Measurements from ENCODE around the gene TAF6.
A peak's percentile ranks its signal among the peaks of the same experiment; 100 is the strongest.

The TAF6 gene

DNA sequence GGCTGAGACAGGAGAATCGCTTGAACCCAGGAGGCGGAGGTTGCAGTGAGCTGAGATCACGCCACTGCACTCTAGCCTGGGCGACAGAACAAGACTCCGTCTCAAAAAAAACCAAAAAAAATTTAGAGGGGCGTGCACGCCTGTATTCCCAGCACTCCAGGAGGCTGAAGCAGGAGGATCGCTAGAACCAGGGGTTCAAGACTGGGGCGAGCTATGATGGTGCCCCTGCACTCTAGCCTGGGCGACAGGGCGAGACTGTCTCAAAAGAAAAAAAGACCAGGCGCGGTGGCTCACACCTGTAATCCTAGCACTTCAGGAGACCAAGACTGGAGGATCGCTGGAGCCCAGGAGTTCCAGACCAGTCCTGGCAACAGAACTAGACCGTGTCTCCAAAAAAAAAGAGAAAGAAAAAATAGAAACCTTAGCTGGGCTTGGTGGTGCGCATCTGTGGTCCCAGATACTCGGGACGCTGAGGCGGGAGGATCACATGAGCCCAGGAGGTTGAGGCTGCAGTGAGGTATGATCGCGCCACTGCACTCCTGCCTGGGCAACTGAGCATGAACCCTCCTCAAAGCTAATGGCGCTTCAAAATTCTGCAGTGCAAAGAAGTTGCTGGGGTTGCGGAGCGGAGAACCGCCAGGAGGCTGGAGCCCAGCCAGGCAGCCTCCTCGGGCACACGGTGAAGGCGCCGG lies 7.2 kb upstream of the TAF6 start (continued):
- TF ChIP-seq, protein P1, sequence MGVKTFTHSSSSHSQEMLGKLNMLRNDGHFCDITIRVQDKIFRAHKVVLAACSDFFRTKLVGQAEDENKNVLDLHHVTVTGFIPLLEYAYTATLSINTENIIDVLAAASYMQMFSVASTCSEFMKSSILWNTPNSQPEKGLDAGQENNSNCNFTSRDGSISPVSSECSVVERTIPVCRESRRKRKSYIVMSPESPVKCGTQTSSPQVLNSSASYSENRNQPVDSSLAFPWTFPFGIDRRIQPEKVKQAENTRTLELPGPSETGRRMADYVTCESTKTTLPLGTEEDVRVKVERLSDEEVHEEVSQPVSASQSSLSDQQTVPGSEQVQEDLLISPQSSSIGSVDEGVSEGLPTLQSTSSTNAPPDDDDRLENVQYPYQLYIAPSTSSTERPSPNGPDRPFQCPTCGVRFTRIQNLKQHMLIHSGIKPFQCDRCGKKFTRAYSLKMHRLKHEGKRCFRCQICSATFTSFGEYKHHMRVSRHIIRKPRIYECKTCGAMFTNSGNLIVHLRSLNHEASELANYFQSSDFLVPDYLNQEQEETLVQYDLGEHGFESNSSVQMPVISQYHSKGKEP (tag by site-specific recombination; IDR thresholded peaks at IDR 0.05): peak; percentile 43; the same call in 1 of the 2 replicates
- TF ChIP-seq, protein P2, sequence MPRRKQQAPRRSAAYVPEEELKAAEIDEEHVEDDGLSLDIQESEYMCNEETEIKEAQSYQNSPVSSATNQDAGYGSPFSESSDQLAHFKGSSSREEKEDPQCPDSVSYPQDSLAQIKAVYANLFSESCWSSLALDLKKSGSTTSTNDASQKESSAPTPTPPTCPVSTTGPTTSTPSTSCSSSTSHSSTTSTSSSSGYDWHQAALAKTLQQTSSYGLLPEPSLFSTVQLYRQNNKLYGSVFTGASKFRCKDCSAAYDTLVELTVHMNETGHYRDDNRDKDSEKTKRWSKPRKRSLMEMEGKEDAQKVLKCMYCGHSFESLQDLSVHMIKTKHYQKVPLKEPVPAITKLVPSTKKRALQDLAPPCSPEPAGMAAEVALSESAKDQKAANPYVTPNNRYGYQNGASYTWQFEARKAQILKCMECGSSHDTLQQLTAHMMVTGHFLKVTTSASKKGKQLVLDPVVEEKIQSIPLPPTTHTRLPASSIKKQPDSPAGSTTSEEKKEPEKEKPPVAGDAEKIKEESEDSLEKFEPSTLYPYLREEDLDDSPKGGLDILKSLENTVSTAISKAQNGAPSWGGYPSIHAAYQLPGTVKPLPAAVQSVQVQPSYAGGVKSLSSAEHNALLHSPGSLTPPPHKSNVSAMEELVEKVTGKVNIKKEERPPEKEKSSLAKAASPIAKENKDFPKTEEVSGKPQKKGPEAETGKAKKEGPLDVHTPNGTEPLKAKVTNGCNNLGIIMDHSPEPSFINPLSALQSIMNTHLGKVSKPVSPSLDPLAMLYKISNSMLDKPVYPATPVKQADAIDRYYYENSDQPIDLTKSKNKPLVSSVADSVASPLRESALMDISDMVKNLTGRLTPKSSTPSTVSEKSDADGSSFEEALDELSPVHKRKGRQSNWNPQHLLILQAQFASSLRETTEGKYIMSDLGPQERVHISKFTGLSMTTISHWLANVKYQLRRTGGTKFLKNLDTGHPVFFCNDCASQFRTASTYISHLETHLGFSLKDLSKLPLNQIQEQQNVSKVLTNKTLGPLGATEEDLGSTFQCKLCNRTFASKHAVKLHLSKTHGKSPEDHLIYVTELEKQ (tag by site-specific recombination; IDR thresholded peaks at IDR 0.05; ENCODE audit: borderline replicate concordance): no peak
- TF ChIP-seq, protein P3, sequence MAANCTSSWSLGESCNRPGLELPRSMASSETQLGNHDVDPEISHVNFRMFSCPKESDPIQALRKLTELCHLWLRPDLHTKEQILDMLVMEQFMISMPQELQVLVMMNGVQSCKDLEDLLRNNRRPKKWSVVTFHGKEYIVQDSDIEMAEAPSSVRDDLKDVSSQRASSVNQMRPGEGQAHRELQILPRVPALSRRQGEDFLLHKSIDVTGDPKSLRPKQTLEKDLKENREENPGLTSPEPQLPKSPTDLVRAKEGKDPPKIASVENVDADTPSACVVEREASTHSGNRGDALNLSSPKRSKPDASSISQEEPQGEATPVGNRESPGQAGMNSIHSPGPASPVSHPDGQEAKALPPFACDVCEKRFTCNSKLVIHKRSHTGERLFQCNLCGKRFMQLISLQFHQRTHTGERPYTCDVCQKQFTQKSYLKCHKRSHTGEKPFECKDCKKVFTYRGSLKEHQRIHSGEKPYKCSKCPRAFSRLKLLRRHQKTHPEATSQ (tag by site-specific recombination; IDR thresholded peaks at IDR 0.05): 0 out of 2 replicates have a peak, but pooled peaks have one; percentile 9
- TF ChIP-seq, protein P4, sequence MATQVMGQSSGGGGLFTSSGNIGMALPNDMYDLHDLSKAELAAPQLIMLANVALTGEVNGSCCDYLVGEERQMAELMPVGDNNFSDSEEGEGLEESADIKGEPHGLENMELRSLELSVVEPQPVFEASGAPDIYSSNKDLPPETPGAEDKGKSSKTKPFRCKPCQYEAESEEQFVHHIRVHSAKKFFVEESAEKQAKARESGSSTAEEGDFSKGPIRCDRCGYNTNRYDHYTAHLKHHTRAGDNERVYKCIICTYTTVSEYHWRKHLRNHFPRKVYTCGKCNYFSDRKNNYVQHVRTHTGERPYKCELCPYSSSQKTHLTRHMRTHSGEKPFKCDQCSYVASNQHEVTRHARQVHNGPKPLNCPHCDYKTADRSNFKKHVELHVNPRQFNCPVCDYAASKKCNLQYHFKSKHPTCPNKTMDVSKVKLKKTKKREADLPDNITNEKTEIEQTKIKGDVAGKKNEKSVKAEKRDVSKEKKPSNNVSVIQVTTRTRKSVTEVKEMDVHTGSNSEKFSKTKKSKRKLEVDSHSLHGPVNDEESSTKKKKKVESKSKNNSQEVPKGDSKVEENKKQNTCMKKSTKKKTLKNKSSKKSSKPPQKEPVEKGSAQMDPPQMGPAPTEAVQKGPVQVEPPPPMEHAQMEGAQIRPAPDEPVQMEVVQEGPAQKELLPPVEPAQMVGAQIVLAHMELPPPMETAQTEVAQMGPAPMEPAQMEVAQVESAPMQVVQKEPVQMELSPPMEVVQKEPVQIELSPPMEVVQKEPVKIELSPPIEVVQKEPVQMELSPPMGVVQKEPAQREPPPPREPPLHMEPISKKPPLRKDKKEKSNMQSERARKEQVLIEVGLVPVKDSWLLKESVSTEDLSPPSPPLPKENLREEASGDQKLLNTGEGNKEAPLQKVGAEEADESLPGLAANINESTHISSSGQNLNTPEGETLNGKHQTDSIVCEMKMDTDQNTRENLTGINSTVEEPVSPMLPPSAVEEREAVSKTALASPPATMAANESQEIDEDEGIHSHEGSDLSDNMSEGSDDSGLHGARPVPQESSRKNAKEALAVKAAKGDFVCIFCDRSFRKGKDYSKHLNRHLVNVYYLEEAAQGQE (tag by site-specific recombination; IDR thresholded peaks at IDR 0.05): no peak
- TF ChIP-seq, protein P5, sequence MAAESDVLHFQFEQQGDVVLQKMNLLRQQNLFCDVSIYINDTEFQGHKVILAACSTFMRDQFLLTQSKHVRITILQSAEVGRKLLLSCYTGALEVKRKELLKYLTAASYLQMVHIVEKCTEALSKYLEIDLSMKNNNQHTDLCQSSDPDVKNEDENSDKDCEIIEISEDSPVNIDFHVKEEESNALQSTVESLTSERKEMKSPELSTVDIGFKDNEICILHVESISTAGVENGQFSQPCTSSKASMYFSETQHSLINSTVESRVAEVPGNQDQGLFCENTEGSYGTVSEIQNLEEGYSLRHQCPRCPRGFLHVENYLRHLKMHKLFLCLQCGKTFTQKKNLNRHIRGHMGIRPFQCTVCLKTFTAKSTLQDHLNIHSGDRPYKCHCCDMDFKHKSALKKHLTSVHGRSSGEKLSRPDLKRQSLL (tag by site-specific recombination; IDR thresholded peaks at IDR 0.05): 0 out of 2 replicates have a peak, but pooled peaks have one; percentile 22
- TF ChIP-seq ZIC2 (tag by site-specific recombination; IDR thresholded peaks at IDR 0.05): no peak
- TF ChIP-seq, protein P6, sequence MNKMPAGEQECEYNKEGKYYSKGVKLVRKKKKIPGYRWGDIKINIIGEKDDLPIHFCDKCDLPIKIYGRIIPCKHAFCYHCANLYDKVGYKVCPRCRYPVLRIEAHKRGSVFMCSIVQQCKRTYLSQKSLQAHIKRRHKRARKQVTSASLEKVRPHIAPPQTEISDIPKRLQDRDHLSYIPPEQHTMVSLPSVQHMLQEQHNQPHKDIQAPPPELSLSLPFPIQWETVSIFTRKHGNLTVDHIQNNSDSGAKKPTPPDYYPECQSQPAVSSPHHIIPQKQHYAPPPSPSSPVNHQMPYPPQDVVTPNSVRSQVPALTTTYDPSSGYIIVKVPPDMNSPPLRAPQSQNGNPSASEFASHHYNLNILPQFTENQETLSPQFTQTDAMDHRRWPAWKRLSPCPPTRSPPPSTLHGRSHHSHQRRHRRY (tag by site-specific recombination; IDR thresholded peaks at IDR 0.05): no peak
- TF ChIP-seq ZNF10 (tag by site-specific recombination; IDR thresholded peaks at IDR 0.05): peak; percentile 95; the same call in 1 of the 2 replicates
- TF ChIP-seq ZFP69B (tag by site-specific recombination; IDR thresholded peaks at IDR 0.05): peak; percentile 10; the same call in 1 of the 2 replicates
- TF ChIP-seq, protein P7, sequence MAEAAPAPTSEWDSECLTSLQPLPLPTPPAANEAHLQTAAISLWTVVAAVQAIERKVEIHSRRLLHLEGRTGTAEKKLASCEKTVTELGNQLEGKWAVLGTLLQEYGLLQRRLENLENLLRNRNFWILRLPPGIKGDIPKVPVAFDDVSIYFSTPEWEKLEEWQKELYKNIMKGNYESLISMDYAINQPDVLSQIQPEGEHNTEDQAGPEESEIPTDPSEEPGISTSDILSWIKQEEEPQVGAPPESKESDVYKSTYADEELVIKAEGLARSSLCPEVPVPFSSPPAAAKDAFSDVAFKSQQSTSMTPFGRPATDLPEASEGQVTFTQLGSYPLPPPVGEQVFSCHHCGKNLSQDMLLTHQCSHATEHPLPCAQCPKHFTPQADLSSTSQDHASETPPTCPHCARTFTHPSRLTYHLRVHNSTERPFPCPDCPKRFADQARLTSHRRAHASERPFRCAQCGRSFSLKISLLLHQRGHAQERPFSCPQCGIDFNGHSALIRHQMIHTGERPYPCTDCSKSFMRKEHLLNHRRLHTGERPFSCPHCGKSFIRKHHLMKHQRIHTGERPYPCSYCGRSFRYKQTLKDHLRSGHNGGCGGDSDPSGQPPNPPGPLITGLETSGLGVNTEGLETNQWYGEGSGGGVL (tag by site-specific recombination; IDR thresholded peaks at IDR 0.05): no peak
- no peak for TF ChIP-seq ZNF658 (tag by site-specific recombination; IDR thresholded peaks at IDR 0.05)
- TF ChIP-seq, protein P8, sequence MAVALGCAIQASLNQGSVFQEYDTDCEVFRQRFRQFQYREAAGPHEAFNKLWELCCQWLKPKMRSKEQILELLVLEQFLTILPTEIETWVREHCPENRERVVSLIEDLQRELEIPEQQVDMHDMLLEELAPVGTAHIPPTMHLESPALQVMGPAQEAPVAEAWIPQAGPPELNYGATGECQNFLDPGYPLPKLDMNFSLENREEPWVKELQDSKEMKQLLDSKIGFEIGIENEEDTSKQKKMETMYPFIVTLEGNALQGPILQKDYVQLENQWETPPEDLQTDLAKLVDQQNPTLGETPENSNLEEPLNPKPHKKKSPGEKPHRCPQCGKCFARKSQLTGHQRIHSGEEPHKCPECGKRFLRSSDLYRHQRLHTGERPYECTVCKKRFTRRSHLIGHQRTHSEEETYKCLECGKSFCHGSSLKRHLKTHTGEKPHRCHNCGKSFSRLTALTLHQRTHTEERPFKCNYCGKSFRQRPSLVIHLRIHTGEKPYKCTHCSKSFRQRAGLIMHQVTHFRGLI (tag by site-specific recombination; IDR thresholded peaks at IDR 0.05): peak; percentile 69; the same call in 1 of the 2 replicates
- TF ChIP-seq ZNF544 (tag by site-specific recombination; IDR thresholded peaks at IDR 0.05): no peak
- no peak for TF ChIP-seq ZNF423 (tag by site-specific recombination; IDR thresholded peaks at IDR 0.05)
- TF ChIP-seq, protein P9, sequence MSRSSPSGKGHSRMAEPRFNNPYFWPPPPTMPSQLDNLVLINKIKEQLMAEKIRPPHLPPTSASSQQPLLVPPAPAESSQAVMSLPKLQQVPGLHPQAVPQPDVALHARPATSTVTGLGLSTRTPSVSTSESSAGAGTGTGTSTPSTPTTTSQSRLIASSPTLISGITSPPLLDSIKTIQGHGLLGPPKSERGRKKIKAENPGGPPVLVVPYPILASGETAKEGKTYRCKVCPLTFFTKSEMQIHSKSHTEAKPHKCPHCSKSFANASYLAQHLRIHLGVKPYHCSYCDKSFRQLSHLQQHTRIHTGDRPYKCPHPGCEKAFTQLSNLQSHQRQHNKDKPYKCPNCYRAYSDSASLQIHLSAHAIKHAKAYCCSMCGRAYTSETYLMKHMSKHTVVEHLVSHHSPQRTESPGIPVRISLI (tag by site-specific recombination; IDR thresholded peaks at IDR 0.05): peak; percentile 88
- TF ChIP-seq, protein P10, sequence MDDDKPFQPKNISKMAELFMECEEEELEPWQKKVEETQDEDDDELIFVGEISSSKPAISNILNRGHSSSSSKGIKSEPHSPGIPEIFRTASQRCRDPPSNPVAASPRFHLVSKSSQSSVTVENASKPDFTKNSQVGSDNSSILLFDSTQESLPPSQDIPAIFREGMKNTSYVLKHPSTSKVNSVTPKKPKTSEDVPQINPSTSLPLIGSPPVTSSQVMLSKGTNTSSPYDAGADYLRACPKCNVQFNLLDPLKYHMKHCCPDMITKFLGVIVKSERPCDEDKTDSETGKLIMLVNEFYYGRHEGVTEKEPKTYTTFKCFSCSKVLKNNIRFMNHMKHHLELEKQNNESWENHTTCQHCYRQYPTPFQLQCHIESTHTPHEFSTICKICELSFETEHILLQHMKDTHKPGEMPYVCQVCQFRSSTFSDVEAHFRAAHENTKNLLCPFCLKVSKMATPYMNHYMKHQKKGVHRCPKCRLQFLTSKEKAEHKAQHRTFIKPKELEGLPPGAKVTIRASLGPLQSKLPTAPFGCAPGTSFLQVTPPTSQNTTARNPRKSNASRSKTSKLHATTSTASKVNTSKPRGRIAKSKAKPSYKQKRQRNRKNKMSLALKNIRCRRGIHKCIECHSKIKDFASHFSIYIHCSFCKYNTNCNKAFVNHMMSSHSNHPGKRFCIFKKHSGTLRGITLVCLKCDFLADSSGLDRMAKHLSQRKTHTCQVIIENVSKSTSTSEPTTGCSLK (tag by site-specific recombination; IDR thresholded peaks at IDR 0.05): no peak
- TF ChIP-seq ZNF335 (tag by site-specific recombination; conservative IDR thresholded peaks at IDR 0.05): peak; percentile 93; the same call in 1 of the 2 replicates

Measured in HEK293 (cell line).